GM19467 (cell line): ENCODE measurements around the gene SEMA7A.
A peak's percentile ranks its signal among the peaks of the same experiment; 100 is the strongest.

Experiments
- ATAC-seq: cut with Tn5 transposase; IDR thresholded peaks from one replicate; pipeline ENCODE4 v1.9.1; 2021; ENCODE audit warnings: mild to moderate bottlenecking, moderate library complexity; ENCODE audit not compliant: unreplicated experiment

SEMA7A gene

DNA sequence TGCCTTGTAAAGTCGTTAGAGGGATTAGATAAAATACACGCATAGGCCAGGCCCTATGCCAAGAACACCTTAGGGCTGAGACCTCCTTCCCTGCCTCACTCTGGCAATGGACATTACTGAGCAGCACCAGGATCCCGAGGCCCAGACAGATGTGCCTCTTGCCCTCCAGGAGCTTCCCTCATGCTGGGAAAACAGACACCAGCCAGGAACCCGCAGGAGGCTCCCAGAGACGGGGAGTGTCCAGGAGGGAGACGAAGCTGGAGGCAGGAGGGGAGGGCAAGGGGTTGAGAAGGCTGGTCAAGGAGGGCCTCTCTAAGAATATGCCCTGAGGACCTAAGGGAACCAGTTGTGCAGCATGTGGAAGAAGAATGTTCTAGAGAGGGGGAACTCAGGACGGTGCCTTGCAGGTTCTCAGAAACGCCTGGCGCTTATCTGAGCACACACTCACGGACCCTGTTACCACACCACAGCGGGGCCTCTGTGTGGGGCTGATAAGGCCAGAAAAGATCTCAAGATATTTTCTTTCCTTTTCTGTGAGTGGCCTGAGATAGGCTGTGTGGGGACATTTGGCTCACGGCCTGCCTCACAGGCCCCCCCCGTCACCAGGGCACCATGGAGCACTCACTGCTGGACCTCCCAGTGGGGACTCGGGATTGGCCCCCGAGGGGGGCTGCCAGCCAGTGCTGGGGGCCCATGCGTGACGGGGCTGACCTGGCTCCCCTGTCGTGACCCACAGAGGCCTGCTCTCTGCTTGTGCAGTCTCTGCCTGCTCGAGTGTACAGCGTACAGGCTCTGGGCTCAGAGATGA is 44.3 kb downstream of the SEMA7A start:
- no peak for ATAC-seq

GRCh38 chr15:74388363-74388951 is 45.3 kb downstream of the SEMA7A start:
- no peak for ATAC-seq

- no peak for ATAC-seq
Measured at GRCh38 chr15:74387621-74388362, 46.0 kb downstream of the SEMA7A start.

GRCh38 chr15:74387141-74387541 is 46.6 kb downstream of the SEMA7A start:
- no peak for ATAC-seq

DNA sequence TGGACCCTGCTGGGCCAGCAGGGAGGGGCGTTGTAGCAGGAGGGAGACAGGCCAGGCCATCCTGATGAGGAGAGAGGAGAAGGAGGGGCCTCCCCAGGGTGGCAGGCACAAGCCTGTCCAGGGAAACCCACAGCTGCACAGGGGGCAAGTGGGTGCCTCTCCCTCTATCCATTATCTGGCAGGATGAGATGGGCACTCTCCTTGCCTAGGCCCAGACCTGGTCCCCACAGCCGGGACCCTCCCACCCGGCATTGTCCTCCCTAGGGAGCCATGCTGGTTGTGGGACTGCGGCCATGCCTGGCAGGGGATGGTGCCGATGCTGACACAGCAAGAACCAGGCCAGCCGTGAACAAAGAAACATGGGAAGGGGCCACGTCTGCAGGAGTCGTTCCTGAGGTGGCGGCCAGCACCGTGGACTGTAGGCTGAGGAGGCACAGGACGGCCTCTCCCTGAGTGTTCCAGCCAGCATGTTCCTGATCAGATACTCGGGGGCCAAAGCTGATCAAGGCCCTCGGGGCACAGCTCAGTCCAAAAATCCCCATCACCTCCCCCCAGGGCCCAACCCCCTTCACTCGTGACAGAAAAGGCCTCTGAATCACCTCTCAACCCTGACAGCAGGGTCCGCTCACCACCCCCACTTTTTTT is 47.1 kb downstream of the SEMA7A start:
- no peak for ATAC-seq

DNA sequence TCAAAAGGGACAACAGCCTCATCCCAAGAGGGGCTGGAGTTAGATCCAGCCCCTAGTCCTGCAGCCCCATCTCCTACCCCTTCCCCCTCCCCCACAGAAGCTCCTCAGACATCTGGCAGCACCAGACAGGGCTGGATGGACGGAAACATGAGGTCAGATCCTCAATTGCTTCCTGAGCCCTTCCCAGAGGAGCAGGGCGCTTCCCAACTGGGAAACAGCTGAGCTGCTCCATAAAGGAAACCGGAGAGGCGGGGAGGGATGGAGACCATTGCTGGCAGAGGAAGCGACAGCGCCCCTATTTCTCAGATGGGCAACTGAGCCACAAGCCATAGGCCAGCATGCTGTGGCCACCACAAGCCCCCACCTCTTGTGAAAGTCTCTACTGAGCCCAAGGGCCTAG is 48.0 kb downstream of the SEMA7A start:
- no peak for ATAC-seq

GRCh38 chr15:74384881-74385643 is 48.7 kb downstream of the SEMA7A start:
- peak; percentile 60 for ATAC-seq

- ATAC-seq = no peak
Measured at GRCh38 chr15:74384566-74384880, 49.2 kb downstream of the SEMA7A start.

DNA sequence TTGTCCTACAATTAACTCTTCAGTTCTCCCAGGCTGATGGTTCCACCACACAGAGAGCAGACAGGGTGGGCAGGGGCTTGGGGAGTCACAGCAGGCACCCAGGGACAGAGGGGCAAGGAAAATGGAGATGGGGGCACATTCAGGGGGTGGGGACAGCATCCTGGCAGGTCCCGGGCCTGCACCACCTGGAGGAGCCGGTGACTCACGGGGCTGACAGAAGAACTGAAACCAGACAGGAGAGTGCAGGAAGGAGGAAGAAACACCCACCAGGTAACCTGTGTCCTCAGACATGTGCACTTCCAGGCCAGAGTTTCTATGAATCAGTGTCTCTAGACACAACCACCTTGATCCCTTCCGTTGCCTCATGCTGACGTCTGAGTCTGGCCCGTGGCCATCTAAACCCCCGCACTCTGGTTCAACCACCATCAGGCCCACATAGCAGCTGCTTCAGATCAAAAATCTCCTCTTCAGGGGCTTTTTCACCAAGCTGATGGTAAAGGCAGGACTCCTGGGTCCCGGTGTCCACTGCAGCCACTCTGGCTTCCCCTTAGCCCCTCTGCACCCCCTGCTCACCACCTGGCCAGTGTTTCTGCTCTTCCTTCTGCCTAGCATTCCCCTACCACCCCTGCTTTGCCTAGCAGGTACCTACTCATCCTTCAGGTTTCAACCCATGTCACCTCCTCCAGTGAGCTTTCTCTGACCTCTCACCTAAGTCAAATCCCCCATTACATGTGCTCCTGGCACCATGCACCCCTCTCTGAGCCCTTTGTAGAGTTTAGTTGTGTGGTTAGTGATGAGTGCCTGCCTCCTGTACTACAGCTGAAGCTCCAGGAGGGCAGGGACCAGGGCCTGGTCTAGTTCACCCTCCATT is 49.8 kb downstream of the SEMA7A start:
- ATAC-seq = peak; percentile 39

DNA sequence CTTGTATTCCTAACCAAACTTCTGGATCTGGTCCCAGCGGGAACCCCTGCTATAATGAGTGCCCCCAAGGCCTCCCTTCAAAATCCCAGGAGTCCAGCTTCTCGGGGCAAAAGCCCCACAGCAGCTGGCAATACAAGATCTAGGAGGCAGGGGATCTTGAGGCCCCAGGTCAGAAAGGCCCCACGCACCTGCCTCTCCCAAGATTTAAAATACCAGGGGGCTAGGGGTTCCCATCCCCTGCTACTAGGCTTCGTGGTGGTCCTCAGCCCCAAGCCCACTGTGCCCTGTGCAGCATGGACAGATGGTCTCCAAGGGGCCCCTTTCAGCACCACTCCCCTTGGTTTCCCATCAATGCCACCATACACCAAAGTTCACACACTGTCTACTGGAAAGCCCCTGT is 50.5 kb downstream of the SEMA7A start:
- peak; percentile 1 for ATAC-seq

- ATAC-seq = no peak
Measured at GRCh38 chr15:74382004-74382816, 51.5 kb downstream of the SEMA7A start.

GRCh38 chr15:74381481-74381880 is 52.3 kb downstream of the SEMA7A start:
- ATAC-seq = no peak

GRCh38 chr15:74381190-74381453 is 52.6 kb downstream of the SEMA7A start:
- no peak for ATAC-seq

- no peak for ATAC-seq
Measured at GRCh38 chr15:74380361-74381189, 53.2 kb downstream of the SEMA7A start.

DNA sequence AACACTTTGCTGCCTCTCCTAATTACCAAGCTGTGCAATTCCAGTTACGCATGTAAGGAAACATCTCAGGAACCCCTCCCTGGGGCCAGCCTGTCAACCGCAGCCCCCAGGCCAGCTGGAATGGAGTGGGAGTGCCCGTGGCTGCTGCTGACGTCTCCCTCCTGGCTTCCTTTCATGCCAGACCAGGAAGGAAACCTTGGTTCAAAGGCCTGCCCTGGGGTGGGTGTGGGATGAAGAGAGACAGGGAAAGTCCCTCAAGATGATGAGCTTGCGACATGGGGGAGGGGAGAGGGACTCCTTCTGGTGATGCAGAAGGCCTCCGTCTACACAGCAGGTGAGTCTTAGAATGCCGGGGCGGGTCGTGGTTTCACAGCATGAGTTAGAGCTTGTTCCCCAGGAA is 54.9 kb downstream of the SEMA7A start:
- ATAC-seq = no peak

- no peak for ATAC-seq
Measured at GRCh38 chr15:74377831-74378766, 55.7 kb downstream of the SEMA7A start.

DNA sequence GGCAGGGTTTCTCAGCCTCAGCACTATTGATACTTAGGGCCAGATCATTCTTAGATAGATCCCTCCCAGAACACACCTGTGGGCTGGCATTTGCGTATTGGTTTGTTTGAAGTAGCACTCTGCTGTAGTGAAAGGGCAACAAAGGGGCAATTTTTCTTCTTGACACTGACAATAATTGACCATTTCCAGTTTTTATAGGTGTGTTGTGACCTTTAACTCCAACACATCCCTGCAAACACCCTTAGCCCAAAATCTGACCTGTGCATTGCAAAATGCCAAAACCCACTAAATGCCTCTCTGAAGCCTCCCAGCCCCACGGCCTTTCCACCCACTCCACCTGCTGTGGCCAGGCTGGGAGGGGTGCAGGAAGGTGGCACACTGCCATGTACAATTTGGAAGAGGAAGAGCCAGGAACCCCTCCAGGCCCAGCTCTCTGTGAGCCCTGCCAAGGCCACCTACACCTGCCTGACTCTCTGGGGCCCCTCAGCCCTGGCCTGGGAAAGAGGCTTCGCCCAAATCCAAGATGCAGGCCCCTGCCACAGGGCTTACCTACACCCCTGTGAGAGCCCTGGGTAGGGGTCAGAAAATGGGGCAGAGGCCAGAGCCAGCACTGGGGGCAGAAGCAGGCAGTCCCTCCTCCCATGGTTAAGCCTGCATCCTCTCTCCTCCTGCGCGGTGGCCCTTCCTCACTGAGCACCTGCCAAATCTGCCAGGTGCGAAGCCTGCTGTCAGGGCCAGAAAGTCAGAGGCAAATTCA is 56.8 kb downstream of the SEMA7A start:
- ATAC-seq = no peak
